CD4-positive, CD25-positive, alpha-beta regulatory T cell (primary cell): ENCODE data around the gene PHLDB3. TPM values are rescaled to one million over a fixed set of nuclear protein-coding genes. Genes with fewer than 3 reads are reported as not detected.
A peak's percentile ranks its signal among the peaks of the same experiment; 100 is the strongest.

Source experiments
- ATAC-seq, 2 donors: fragments of 150-1000 bp; cut with Tn5 transposase; one replicate each; pipeline ENCODE4 v1.10.0; 2021; ENCODE audit warnings: low read depth in 2 of 2, moderate number of reproducible peaks in 2 of 2, moderate library complexity in 1 of 2
- DNase-seq, 3 donors: peaks; one replicate each; pipeline versions ENCODE4 v3.0.0 to v3.0.0-alpha.2; 2012 to 2022; ENCODE audit warnings: mixed read lengths in 1 of 3
- H3K27ac ChIP-seq: one replicate; pipeline ENCODE4 v1.7.0; 2013; ENCODE audit warnings: mild to moderate bottlenecking, low read length; ENCODE audit not compliant: insufficient read depth, poor library complexity, severe bottlenecking
- H3K27me3 ChIP-seq: one replicate; pipeline ENCODE4 v1.7.0; 2013; ENCODE audit warnings: low read length; ENCODE audit not compliant: control insufficient read depth, insufficient read depth
- H3K36me3 ChIP-seq: one replicate; pipeline ENCODE4 v1.7.0; 2013; ENCODE audit warnings: mild to moderate bottlenecking, low read length, moderate library complexity; ENCODE audit not compliant: control insufficient read depth, insufficient read depth
- H3K4me1 ChIP-seq: 2 replicates; pipeline ENCODE4 v1.7.0; 2013; ENCODE audit warnings: mild to moderate bottlenecking, low read length; ENCODE audit not compliant: insufficient read depth, control insufficient read depth, poor library complexity, severe bottlenecking
- H3K4me3 ChIP-seq: one replicate; pipeline ENCODE4 v1.7.0; 2013; ENCODE audit warnings: low read depth, mild to moderate bottlenecking, low read length, moderate library complexity
- H3K9me3 ChIP-seq, 2 experiments: 1 replicate in 1 of 2; 2 replicates in 1 of 2; pipeline ENCODE4 v1.7.0; 2013; ENCODE audit warnings: low read length in 2 of 2, mild to moderate bottlenecking in 1 of 2, moderate library complexity in 1 of 2; ENCODE audit not compliant: control insufficient read depth in 2 of 2
- H3K27ac Mint-ChIP-seq, 3 donors: one replicate each; pipeline ENCODE4 v1.8.0; 2020 to 2022; ENCODE audit warnings: mild to moderate bottlenecking in 3 of 3, mixed read lengths in 3 of 3, moderate library complexity in 2 of 3
- H3K27me3 Mint-ChIP-seq: one replicate; pipeline ENCODE4 v1.8.0; 2022; ENCODE audit warnings: mild to moderate bottlenecking, mixed read lengths
- H3K36me3 Mint-ChIP-seq: one replicate; pipeline ENCODE4 v1.8.0; 2020; ENCODE audit warnings: mixed read lengths
- H3K4me1 Mint-ChIP-seq, 4 donors: one replicate each; pipeline ENCODE4 v1.8.0; 2020 to 2022; ENCODE audit warnings: mixed read lengths in 4 of 4, mild to moderate bottlenecking in 1 of 4
- H3K4me3 Mint-ChIP-seq, 4 donors: one replicate each; pipeline ENCODE4 v1.8.0; 2020 to 2022; ENCODE audit warnings: mild to moderate bottlenecking in 4 of 4, mixed read lengths in 4 of 4, moderate library complexity in 3 of 4
- H3K9me3 Mint-ChIP-seq, 7 donors: one replicate each; pipeline ENCODE4 v1.8.0; 2020 to 2022; ENCODE audit warnings: mixed read lengths in 7 of 7, mild to moderate bottlenecking in 3 of 7, moderate library complexity in 2 of 7
- polyA plus RNA-seq, 4 donors: library from polyadenylated mRNA; unstranded; fragments of 300-500 nt; fragmentation: Illumina TruSeq; gene quantifications; one replicate each; pipeline ENCODE4 v1.2.3, GENCODE V29; 2021
- total RNA-seq: library from RNA; stranded (reverse); gene quantifications from one replicate; pipeline ENCODE4 v1.2.3, GENCODE V29; 2022

The PHLDB3 gene
- total and polyA plus RNA-seq, 5 donors from 2014 or later, result 1.5 to 64.1 (median 4.2) TPM

DNA sequence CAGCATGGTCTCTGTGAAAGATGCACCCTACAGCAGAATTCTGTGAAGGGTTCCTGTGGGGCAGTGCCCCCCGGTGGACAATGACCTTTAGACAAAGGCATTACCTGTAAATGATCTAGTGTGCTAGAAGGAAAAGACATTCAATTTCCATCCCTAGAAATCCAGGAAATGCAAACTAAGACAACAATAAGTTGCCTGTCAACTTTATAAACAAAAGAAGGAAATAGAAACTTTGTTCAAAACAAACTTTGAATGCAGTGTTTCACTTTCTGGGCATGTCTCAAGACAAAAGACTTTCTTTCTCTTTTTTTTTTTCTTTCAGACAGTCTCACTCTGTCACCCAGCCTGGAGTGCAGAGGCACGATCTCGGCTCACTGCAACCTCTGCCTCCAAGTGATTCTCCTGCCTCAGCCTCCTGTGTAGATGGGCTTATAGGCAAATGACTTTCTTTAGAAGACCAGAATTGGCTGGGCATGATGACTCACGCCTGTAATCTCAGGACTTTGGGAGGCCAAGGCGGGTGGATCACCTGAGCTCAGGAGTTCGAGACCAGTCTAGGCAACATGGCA lies 74.3 kb downstream of the PHLDB3 start:
- no peaks in the 10 kb centered on the region for H3K27me3 ChIP-seq
- H3K4me3 ChIP-seq, result no peak overlapping the region
- Mint-ChIP-seq H3K27ac (peak overlapping the region in 2 of 3 donors; percentile 38 to 41), H3K4me1 (peaks cover 11 to 33% (median 24%) of the 10 kb centered on the region in 4 donors), H3K9me3 (no peaks in the 10 kb centered on the region), H3K4me3 (peak overlapping the region in 1 of 4 donors; percentile 48), H3K36me3 (no peaks in the 10 kb centered on the region), H3K27me3 (no peaks in the 10 kb centered on the region)
- ATAC-seq (peak in 1 of 2 donors; percentile 28), DNase-seq (peak in 2 of 3 donors; percentile 18 to 20)
- H3K36me3 ChIP-seq, result no peaks in the 10 kb centered on the region
- no peak overlapping the region for H3K27ac ChIP-seq
- H3K9me3 ChIP-seq, result no peaks in the 10 kb centered on the region
- peaks cover 16% of the 10 kb centered on the region for H3K4me1 ChIP-seq

DNA sequence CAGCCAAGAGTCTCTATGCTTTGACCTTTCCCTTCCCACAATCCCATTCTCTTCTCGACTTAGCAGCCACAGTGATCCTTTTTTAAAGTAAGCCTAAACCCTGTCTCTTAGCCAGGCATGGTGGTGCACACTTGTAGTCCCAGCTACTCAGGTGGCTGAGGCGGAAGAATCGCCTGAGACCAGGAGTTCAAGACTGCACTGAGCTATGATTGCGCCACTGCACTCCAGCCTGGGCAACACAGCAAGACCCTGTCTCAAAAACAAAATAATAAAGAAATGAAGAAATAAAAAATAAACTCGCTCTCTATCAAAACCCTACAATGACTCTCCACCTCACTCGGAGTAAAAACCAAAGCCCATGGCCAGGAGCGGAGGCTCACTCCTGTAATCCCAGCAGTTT lies 75.2 kb downstream of the PHLDB3 start:
- Histone ChIP-seq H3K4me1 (peaks cover 16% of the 10 kb centered on the region), H3K4me3 (no peak overlapping the region), H3K27me3 (no peaks in the 10 kb centered on the region), H3K9me3 (no peaks in the 10 kb centered on the region), H3K27ac (no peak overlapping the region), H3K36me3 (no peaks in the 10 kb centered on the region)
- H3K9me3 Mint-ChIP-seq, result no peaks in the 10 kb centered on the region
- H3K27me3 Mint-ChIP-seq, result no peaks in the 10 kb centered on the region
- H3K27ac Mint-ChIP-seq, result peak overlapping the region in 1 of 3 donors; percentile 32
- no peak for ATAC-seq
- H3K36me3 Mint-ChIP-seq, result no peaks in the 10 kb centered on the region
- H3K4me3 Mint-ChIP-seq, result no peak overlapping the region
- no peak for DNase-seq
- H3K4me1 Mint-ChIP-seq, result peaks cover 11 to 34% (median 23%) of the 10 kb centered on the region in 4 donors

DNA sequence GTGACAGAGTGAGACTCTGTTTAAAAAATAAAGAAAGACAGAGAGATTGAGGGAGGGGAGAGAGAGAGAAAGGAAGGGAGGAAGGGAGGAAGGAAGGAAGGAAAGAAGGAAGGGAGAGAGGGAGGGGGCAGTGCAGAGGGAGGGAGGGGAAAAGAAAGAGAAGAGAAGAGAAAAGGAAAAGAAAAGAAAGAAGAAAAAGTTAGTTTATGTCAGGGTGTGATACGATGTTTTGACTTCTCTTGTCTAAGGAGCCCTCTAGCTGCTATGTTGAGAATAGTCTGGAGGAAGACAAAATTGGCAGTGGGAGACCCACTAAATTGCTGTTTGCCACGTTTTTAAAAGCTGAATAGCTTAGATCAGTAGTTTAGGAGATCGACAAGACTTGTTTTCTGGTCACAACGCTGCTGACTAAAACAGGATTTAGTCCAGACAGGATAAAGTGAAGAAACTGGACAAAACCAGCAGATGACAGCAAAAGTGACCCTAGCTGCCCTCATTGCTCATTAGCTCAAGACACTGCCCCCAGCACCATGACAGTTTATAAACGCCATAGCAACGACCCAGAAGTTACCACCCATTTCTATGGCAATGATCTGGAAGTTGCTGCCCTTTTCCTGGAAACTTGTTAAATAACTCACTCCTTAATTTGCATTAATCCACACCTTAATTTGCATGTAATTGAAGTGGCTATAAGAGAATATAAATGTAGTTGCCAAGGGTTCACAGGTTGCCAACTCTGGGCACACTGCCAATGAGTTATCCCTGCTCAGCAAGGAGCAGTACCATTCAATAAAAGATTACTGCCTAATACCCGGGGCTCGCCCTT lies 78.8 kb downstream of the PHLDB3 start:
- H3K9me3 ChIP-seq, result no peaks in the 10 kb centered on the region
- peaks cover 7 to 20% (median 12%) of the 10 kb centered on the region in 4 donors for H3K4me1 Mint-ChIP-seq
- no peak overlapping the region for H3K4me3 Mint-ChIP-seq
- DNase-seq (peak in 1 of 3 donors; percentile 23), ATAC-seq (no peak)
- peaks cover 0 to 1% (median 0%) of the 10 kb centered on the region in 7 donors for H3K9me3 Mint-ChIP-seq
- H3K27me3 ChIP-seq, result peaks cover 4% of the 10 kb centered on the region
- H3K36me3 Mint-ChIP-seq, result no peaks in the 10 kb centered on the region
- no peak overlapping the region for H3K4me3 ChIP-seq
- H3K27ac ChIP-seq, result no peak overlapping the region
- H3K4me1 ChIP-seq, result peaks cover 8% of the 10 kb centered on the region
- peak overlapping the region; percentile 3 to 62 (median 35) for H3K27ac Mint-ChIP-seq
- no peaks in the 10 kb centered on the region for H3K27me3 Mint-ChIP-seq
- no peaks in the 10 kb centered on the region for H3K36me3 ChIP-seq

Other genes starting within 250 kb of the PHLDB3 start
- not detected for gene PSG9, start 235.2 kb downstream of the PHLDB3 start, total RNA-seq
- gene PSG9, start 235.2 kb downstream of the PHLDB3 start, polyA plus RNA-seq, result not detected
- not detected for gene CD177, start 151.1 kb downstream of the PHLDB3 start, total RNA-seq
- gene CD177, start 151.1 kb downstream of the PHLDB3 start, polyA plus RNA-seq, result under 1 TPM in 2 of 4 donors, not detected in 2; 0.29 to 0.36 TPM
- gene TEX101, start 89.9 kb downstream of the PHLDB3 start, total RNA-seq, result not detected
- gene TEX101, start 89.9 kb downstream of the PHLDB3 start, polyA plus RNA-seq, result not detected
- gene LYPD3, start 39.1 kb downstream of the PHLDB3 start, total RNA-seq, result 12.7 TPM
- 1 to 10 TPM; 1.8 to 6.5 (median 4.3) TPM for gene LYPD3, start 39.1 kb downstream of the PHLDB3 start, polyA plus RNA-seq
- 22.8 TPM for gene ETHE1, start 22.5 kb upstream of the PHLDB3 start, total RNA-seq
- 10 to 100 TPM; 55.1 to 73.5 (median 64.4) TPM for gene ETHE1, start 22.5 kb upstream of the PHLDB3 start, polyA plus RNA-seq
- 3.3 TPM for gene ZNF575, start 28.4 kb upstream of the PHLDB3 start, total RNA-seq
- gene ZNF575, start 28.4 kb upstream of the PHLDB3 start, polyA plus RNA-seq, result 1 to 10 TPM in 3 of 4 donors, under 1 TPM in 1; 0.83 to 1.6 (median 1.3) TPM
- gene XRCC1, start 70.8 kb upstream of the PHLDB3 start, total RNA-seq, result 35.4 TPM
- gene XRCC1, start 70.8 kb upstream of the PHLDB3 start, polyA plus RNA-seq, result 10 to 100 TPM; 19.8 to 26.9 (median 24.3) TPM
- gene PINLYP, start 71.1 kb upstream of the PHLDB3 start, total RNA-seq, result not detected
- 1 to 10 TPM in 1 of 4 donors, under 1 TPM in 3; 0.42 to 1.3 (median 0.65) TPM for gene PINLYP, start 71.1 kb upstream of the PHLDB3 start, polyA plus RNA-seq
- gene IRGQ, start 91.4 kb upstream of the PHLDB3 start, total RNA-seq, result 40.9 TPM
- 1 to 10 TPM in 3 of 4 donors, under 1 TPM in 1; 0.54 to 3.0 (median 1.5) TPM for gene IRGQ, start 91.4 kb upstream of the PHLDB3 start, polyA plus RNA-seq
- gene ZNF576, start 91.8 kb upstream of the PHLDB3 start, total RNA-seq, result 8.7 TPM
- gene ZNF576, start 91.8 kb upstream of the PHLDB3 start, polyA plus RNA-seq, result 10 to 100 TPM in 2 of 4 donors, 1 to 10 TPM in 2; 5.5 to 11.0 (median 9.9) TPM
- 0.64 TPM for gene SRRM5, start 107.3 kb upstream of the PHLDB3 start, total RNA-seq
- 1 to 10 TPM in 1 of 4 donors, under 1 TPM in 3; 0.42 to 1.1 (median 0.63) TPM for gene SRRM5, start 107.3 kb upstream of the PHLDB3 start, polyA plus RNA-seq
- gene ZNF428, start 114.9 kb upstream of the PHLDB3 start, total RNA-seq, result 26.6 TPM
- gene ZNF428, start 114.9 kb upstream of the PHLDB3 start, polyA plus RNA-seq, result 10 to 100 TPM; 12.6 to 14.6 (median 13.7) TPM
- gene CADM4, start 135.1 kb upstream of the PHLDB3 start, total RNA-seq, result 0.30 TPM
- not detected for gene CADM4, start 135.1 kb upstream of the PHLDB3 start, polyA plus RNA-seq
- 5.9 TPM for gene PLAUR, start 165.4 kb upstream of the PHLDB3 start, total RNA-seq
- gene PLAUR, start 165.4 kb upstream of the PHLDB3 start, polyA plus RNA-seq, result 1 to 10 TPM in 1 of 4 donors, under 1 TPM in 2, not detected in 1; 0.58 to 2.6 (median 0.59) TPM
- not detected for gene IRGC, start 211.3 kb upstream of the PHLDB3 start, total RNA-seq
- not detected for gene IRGC, start 211.3 kb upstream of the PHLDB3 start, polyA plus RNA-seq